C4-2B (cell line): ENCODE results near the gene CDKN1C.

Experiments
- CTCF ChIP-seq: fragments of 450-650 bp; conservative IDR thresholded peaks from 2 replicates; pipeline ENCODE4 v1.5.1; 2017; ENCODE audit warnings: mild to moderate bottlenecking
- ZFX ChIP-seq: fragments of 450-650 bp; IDR thresholded peaks from 2 replicates; pipeline ENCODE4 v1.6.1; 2017

DNA sequence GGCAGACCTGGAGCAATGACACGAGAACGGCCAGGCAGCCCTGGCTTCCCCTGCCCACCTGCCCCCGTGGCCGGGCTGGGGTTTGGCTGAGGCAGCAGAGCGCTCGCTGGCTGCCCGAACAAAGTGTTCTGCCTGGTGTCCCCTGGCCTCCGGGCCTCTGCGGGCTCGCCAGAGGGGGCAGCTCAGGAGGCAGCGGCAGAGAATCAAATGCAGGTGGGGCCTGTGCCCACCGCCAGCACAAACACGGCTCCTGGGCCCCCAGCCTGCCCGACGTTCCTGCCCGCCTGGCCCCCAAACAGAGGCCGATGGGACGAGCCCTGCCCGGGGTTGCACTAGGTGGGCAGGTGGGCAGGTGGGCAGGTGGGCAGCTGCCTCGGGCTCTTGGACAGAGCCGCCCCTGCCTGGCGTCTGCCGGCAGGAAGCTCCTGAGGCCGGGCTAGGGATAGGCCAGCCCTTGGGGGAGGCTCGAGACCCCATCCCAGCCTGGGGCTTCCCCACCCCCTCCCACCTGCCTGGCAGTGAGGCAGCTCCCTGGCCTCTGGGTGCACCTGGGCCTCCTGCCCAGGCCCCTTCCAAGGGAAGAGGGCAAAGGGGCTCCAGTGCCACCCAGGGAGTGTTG is 46.8 kb downstream of the CDKN1C start:
- TF ChIP-seq CTCF (no peak), ZFX (no peak)
